Measurements from ENCODE around the gene NCKIPSD. TPM values are rescaled to one million over a fixed set of nuclear protein-coding genes. Genes with fewer than 3 reads are reported as not detected.

The NCKIPSD gene
- total RNA-seq, 1 donor from 2014 or later = 102 TPM

GRCh38 chr3:48708481-48708889 is 22.8 kb upstream of the NCKIPSD start:
- no peaks in the 10 kb centered on the region for H3K27me3 ChIP-seq
- intact Hi-C loops (cut with DNase I) = loop anchor here (5.0 kb wide), 1 partner anchor 34 kb away; no protein-coding TSS in a partner anchor
- peaks cover 0 to 13% of the 10 kb centered on the region in 2 donors for H3K4me1 ChIP-seq
- no peak for DNase-seq (ENCODE audit: low spot score in 2 of 2)
- H3K4me3 ChIP-seq = no peak overlapping the region
- peak overlapping the region; percentile 37 to 48 for H3K27ac ChIP-seq
- peaks cover 14 to 20% of the 10 kb centered on the region in 2 donors for H3K36me3 ChIP-seq
- H3K9me3 ChIP-seq = no peaks in the 10 kb centered on the region
- no peak for TF ChIP-seq CTCF (IDR thresholded peaks at IDR 0.05)

- Histone ChIP-seq H3K4me3 (no peak overlapping the region), H3K4me1 (peaks cover 4 to 13% of the 10 kb centered on the region in 2 donors), H3K36me3 (peaks cover 14 to 17% of the 10 kb centered on the region in 2 donors), H3K27me3 (no peaks in the 10 kb centered on the region), H3K27ac (no peak overlapping the region), H3K9me3 (no peaks in the 10 kb centered on the region)
- no peak for TF ChIP-seq CTCF (IDR thresholded peaks at IDR 0.05)
- intact Hi-C loops (cut with DNase I) = loop anchor here (5.0 kb wide), 1 partner anchor 35 kb away; no protein-coding TSS in a partner anchor
- no peak for DNase-seq (ENCODE audit: low spot score in 2 of 2)
These were observed 21.4 kb upstream of the NCKIPSD start for GRCh38 chr3:48707157-48707556.

GRCh38 chr3:48702320-48702920 is 16.7 kb upstream of the NCKIPSD start:
- H3K27me3 ChIP-seq = no peaks in the 10 kb centered on the region
- DNase-seq (ENCODE audit: low spot score in 2 of 2) = no peak
- H3K27ac ChIP-seq = no peak overlapping the region
- intact Hi-C loops (cut with DNase I) = no loop called here
- peaks cover 11 to 14% of the 10 kb centered on the region in 2 donors for H3K36me3 ChIP-seq
- no peaks in the 10 kb centered on the region for H3K9me3 ChIP-seq
- H3K4me1 ChIP-seq = peaks cover 4 to 8% of the 10 kb centered on the region in 2 donors
- no peak for TF ChIP-seq CTCF (IDR thresholded peaks at IDR 0.05)
- no peak overlapping the region for H3K4me3 ChIP-seq

GRCh38 chr3:48700731-48701405 is 15.2 kb upstream of the NCKIPSD start:
- Histone ChIP-seq H3K4me1 (peaks cover 4 to 10% of the 10 kb centered on the region in 2 donors), H3K4me3 (no peak overlapping the region), H3K36me3 (peaks cover 8 to 14% of the 10 kb centered on the region in 2 donors), H3K9me3 (no peaks in the 10 kb centered on the region), H3K27ac (peak overlapping the region in 1 of 2 donors; percentile 9), H3K27me3 (no peaks in the 10 kb centered on the region)
- no peak for DNase-seq (ENCODE audit: low spot score in 2 of 2)
- intact Hi-C loops (cut with DNase I) = no loop called here
- no peak for TF ChIP-seq CTCF (IDR thresholded peaks at IDR 0.05)

GRCh38 chr3:48698891-48699290 is 13.2 kb upstream of the NCKIPSD start:
- DNase-seq (ENCODE audit: low spot score in 2 of 2) = no peak
- no peak overlapping the region for H3K27ac ChIP-seq
- TF ChIP-seq CTCF (IDR thresholded peaks at IDR 0.05) = no peak
- no peaks in the 10 kb centered on the region for H3K27me3 ChIP-seq
- no peaks in the 10 kb centered on the region for H3K9me3 ChIP-seq
- peaks cover 10 to 18% of the 10 kb centered on the region in 2 donors for H3K4me1 ChIP-seq
- peaks cover 12 to 13% of the 10 kb centered on the region in 2 donors for H3K36me3 ChIP-seq
- no peak overlapping the region for H3K4me3 ChIP-seq
- intact Hi-C loops (cut with DNase I) = no loop called here
